ENCODE data around the gene DCAF16.

DNA sequence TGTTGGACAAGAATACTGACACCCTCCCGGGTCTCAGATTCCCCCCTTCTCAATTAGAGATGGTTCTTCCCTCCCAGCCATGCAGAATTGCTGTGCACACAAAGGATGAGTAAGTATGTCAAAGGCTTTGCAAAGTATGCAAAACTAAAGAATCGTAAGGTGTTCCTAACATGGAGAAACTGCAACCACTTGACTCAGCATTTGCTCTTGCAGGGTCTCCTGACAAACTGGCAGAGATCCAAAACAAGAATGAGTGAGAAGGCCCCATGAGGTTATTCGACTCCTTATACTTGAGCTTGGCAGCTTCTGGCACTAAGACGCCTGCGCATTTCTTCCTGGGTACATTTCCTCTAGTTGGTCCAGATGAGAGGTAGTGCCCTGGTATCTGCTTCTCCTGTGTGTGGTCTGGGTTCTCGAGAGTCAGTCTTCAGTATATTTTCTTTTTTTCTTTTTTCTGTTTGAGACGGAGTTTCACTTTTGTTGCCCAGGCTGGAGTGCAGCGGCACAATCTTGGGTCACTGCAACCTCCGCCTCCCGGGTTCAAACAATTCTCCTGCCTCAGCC lies 37.3 kb downstream of the DCAF16 start:
- TF ChIP-seq, protein P1, sequence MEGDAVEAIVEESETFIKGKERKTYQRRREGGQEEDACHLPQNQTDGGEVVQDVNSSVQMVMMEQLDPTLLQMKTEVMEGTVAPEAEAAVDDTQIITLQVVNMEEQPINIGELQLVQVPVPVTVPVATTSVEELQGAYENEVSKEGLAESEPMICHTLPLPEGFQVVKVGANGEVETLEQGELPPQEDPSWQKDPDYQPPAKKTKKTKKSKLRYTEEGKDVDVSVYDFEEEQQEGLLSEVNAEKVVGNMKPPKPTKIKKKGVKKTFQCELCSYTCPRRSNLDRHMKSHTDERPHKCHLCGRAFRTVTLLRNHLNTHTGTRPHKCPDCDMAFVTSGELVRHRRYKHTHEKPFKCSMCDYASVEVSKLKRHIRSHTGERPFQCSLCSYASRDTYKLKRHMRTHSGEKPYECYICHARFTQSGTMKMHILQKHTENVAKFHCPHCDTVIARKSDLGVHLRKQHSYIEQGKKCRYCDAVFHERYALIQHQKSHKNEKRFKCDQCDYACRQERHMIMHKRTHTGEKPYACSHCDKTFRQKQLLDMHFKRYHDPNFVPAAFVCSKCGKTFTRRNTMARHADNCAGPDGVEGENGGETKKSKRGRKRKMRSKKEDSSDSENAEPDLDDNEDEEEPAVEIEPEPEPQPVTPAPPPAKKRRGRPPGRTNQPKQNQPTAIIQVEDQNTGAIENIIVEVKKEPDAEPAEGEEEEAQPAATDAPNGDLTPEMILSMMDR (IDR thresholded peaks at IDR 0.05), result no peak
- TF ChIP-seq POLR2A (IDR thresholded peaks at IDR 0.05), result no peak
